K562 (cell line): ENCODE measurements around the gene HOATZ. TPM values are rescaled to one million over a fixed set of nuclear protein-coding genes. Genes with fewer than 3 reads are reported as not detected.
A peak's percentile ranks its signal among the peaks of the same experiment; 100 is the strongest.

Experiments
- ATAC-seq: fragments of 200-7000 bp; cut with Tn5 transposase; 3 replicates; pipeline ENCODE4 v1.9.1; 2020; ENCODE audit warnings: moderate library complexity
- BruUV-seq: library from RNA; stranded (reverse); fragments of 400-500 nt; replicated peaks from 2 replicates; lab custom pipeline; 2021; lab: Mats Ljungman, UMichigan
- CTCF ChIA-PET: fragments of 300-600 bp; formaldehyde crosslinking; extraction: SDS; loops from one replicate; lab custom pipeline; 2021; ENCODE audit warnings: low intra/inter-chr PET ratio; lab: Yijun Ruan, JAX
- POLR2A ChIA-PET: fragments of 300-600, 350-650 bp; sonication (Branson Sonifier 250); formaldehyde crosslinking; extraction: SDS; loops from one replicate; lab custom pipeline; 2021; ENCODE audit warnings: antibody characterized with exemption, inconsistent platforms; lab: Yijun Ruan, JAX
- DNase-seq, 4 experiments: peaks; one replicate each; pipeline versions ENCODE4 v3.0.0 to v3.0.0-alpha.2; 2011 to 2018; ENCODE audit warnings: low spot score in 3 of 4, mixed read lengths in 3 of 4; ENCODE audit errors: extremely low read depth in 1 of 4
- FAIRE-seq: peaks from 2 replicates; lab custom pipeline; 2011; peaks lifted over from hg19 to GRCh38; lab: Jason Lieb, UNC
- H2AFZ ChIP-seq: 2 replicates; pipeline ENCODE4 v1.6.0; 2011; ENCODE audit warnings: low read depth, low read length, control low read depth, inconsistent platforms
- H3K27ac ChIP-seq: fragments of 200-600 bp; 3 replicates; pipeline ENCODE4 v1.8.0; 2011; ENCODE audit warnings: low read depth, mild to moderate bottlenecking, control low read depth, inconsistent platforms, low read length, moderate library complexity, mixed read lengths; ENCODE audit errors: extremely low read depth
- H3K27me3 ChIP-seq, 2 experiments: fragments of 300-600 bp in 1 of 2; 2 replicates in 1 of 2; 3 replicates in 1 of 2; pipeline versions ENCODE4 v1.6.0 to v1.8.0; 2011; ENCODE audit warnings: inconsistent platforms in 2 of 2, low read length in 2 of 2, mild to moderate bottlenecking in 1 of 2, mixed read lengths in 1 of 2, moderate library complexity in 1 of 2; ENCODE audit not compliant: control insufficient read depth in 2 of 2, insufficient read depth in 2 of 2
- H3K36me3 ChIP-seq: fragments of 300-600 bp; 3 replicates; pipeline ENCODE4 v1.8.0; 2011; ENCODE audit warnings: mild to moderate bottlenecking, low read length, inconsistent platforms; ENCODE audit not compliant: control insufficient read depth, insufficient read depth
- H3K4me1 ChIP-seq, 2 experiments: fragments of 200-600 bp in 1 of 2; replicated peaks in 1 of 2; 2 replicates in 1 of 2; 3 replicates in 1 of 2; pipeline versions ENCODE4 v1.5.1 to v1.8.0; 2011; ENCODE audit warnings: inconsistent platforms in 2 of 2, low read length in 2 of 2, mild to moderate bottlenecking in 1 of 2, mixed read lengths in 1 of 2, moderate library complexity in 1 of 2; ENCODE audit not compliant: control insufficient read depth in 2 of 2, insufficient read depth in 2 of 2
- H3K4me2 ChIP-seq: 2 replicates; pipeline ENCODE4 v1.6.1; 2011; ENCODE audit warnings: low read length, control low read depth, inconsistent platforms, mixed read lengths; ENCODE audit not compliant: insufficient read depth
- H3K4me3 ChIP-seq: fragments of 200-600 bp; sonication (generic), shearing (Covaris generic); 2 replicates; pipeline ENCODE4 v1.5.1; 2016; ENCODE audit warnings: control low read depth, inconsistent platforms
- H3K79me2 ChIP-seq: fragments of 200-600 bp; 3 replicates; pipeline ENCODE4 v1.8.0; 2011; ENCODE audit warnings: low read length, inconsistent platforms; ENCODE audit not compliant: control insufficient read depth, insufficient read depth
- H3K9ac ChIP-seq, 2 experiments: 2 replicates each; pipeline versions ENCODE4 v1.6.0 to v1.6.1; 2011; ENCODE audit warnings: low read depth in 2 of 2, low read length in 2 of 2, control low read depth in 1 of 2, inconsistent platforms in 1 of 2, mild to moderate bottlenecking in 1 of 2, mixed read lengths in 1 of 2; ENCODE audit not compliant: insufficient read depth in 1 of 2
- H3K9me1 ChIP-seq: one replicate; pipeline ENCODE4 v1.6.0; 2011; ENCODE audit warnings: inconsistent platforms, mild to moderate bottlenecking, low read length, moderate library complexity; ENCODE audit not compliant: control insufficient read depth, insufficient read depth
- H3K9me3 ChIP-seq: replicated peaks from 2 replicates; pipeline ENCODE4 v1.5.1; 2011; ENCODE audit warnings: low read depth, low read length, inconsistent platforms; ENCODE audit not compliant: control insufficient read depth, insufficient read depth
- H4K20me1 ChIP-seq: replicated peaks from 2 replicates; pipeline ENCODE4 v1.6.1; 2011; ENCODE audit warnings: low read length, inconsistent platforms, mixed read lengths; ENCODE audit not compliant: control insufficient read depth, insufficient read depth
- BDP1 ChIP-seq: IDR thresholded peaks from 3 replicates; pipeline ENCODE4 v1.6.1; 2011; ENCODE audit not compliant: insufficient read length, insufficient read depth
- WGBS: fragments of 100-300 bp; shearing (Covaris generic); methylation state at CpG from one replicate; pipeline ENCODE4 v1.1.6; 2016; ENCODE audit warnings: low coverage, mixed read lengths; ENCODE audit not compliant: insufficient coverage; ENCODE audit errors: missing lambda C conversion rate; 5-methylcytosine and 5-hydroxymethylcytosine counted together
- in situ Hi-C: fragments of 300-500 bp; cut with MboI; formaldehyde crosslinking; loops from 4 replicates; pipeline ENCODE4 v1.15.0; 2018; ENCODE audit warnings: inconsistent platforms, mixed read lengths
- intact Hi-C: fragments of 100-400 bp; cut with micrococcal nuclease; formaldehyde crosslinking; loops from 2 replicates; pipeline ENCODE4 v1.14.2; 2022
- polyA plus RNA-seq, 8 experiments: library from polyadenylated mRNA; depleted of rRNA in 4 of 8; stranded (reverse) in 5 of 8; unstranded in 3 of 8; fragments of >200 nt; fragmentation: Nextera tagmentation in 2 of 8; fragmentation: Illumina TruSeq in 1 of 8; extraction: Ambion mirVana in 2 of 8; extraction: Trizol in 1 of 8; gene quantifications; 2 replicates each; pipeline versions ENCODE4 v1.2.1 to v1.2.3, GENCODE V29; 2011 to 2014; ENCODE audit warnings: inconsistent platforms in 1 of 8, missing spikeins in 1 of 8
- total RNA-seq, 7 experiments: library from RNA; depleted of rRNA in 6 of 7; stranded (reverse); fragments of >200 nt in 6 of 7; fragmentation: Illumina TruSeq in 2 of 7; extraction: Trizol in 2 of 7; gene quantifications; 2 replicates each; pipeline versions ENCODE4 v1.2.1 to v1.2.3, GENCODE V29; 2011 to 2021; ENCODE audit warnings: low replicate concordance in 1 of 7
- TF ChIP-seq, protein P1 (sequence below): sonication (generic); formaldehyde crosslinking; IDR thresholded peaks from 2 replicates; pipeline ENCODE4 v1.8.0; 2022; ENCODE audit warnings: mild to moderate bottlenecking, missing genetic modification reagents
- TF ChIP-seq, protein P2 (sequence below), 2 experiments: fragments of 450-650 bp in 1 of 2; sonication (generic) in 1 of 2; formaldehyde crosslinking in 1 of 2; IDR thresholded peaks; 2 replicates each; pipeline versions ENCODE4 v1.7.1 to v1.9.0; 2016 to 2022; ENCODE audit warnings: inconsistent platforms in 1 of 2, mild to moderate bottlenecking in 1 of 2, missing genetic modification reagents in 1 of 2
- TF ChIP-seq, protein P3 (sequence below): fragments of 250-450 bp; sonication (Bioruptor Pico); IDR thresholded peaks from 2 replicates; pipeline ENCODE4 v1.6.1; 2021; ENCODE audit warnings: mild to moderate bottlenecking

The HOATZ gene
- total and polyA plus RNA-seq, 9 of the 15 experiments (the other 6 are each of a cell fraction or from before 2014, with no cell fraction given), result not detected

DNA sequence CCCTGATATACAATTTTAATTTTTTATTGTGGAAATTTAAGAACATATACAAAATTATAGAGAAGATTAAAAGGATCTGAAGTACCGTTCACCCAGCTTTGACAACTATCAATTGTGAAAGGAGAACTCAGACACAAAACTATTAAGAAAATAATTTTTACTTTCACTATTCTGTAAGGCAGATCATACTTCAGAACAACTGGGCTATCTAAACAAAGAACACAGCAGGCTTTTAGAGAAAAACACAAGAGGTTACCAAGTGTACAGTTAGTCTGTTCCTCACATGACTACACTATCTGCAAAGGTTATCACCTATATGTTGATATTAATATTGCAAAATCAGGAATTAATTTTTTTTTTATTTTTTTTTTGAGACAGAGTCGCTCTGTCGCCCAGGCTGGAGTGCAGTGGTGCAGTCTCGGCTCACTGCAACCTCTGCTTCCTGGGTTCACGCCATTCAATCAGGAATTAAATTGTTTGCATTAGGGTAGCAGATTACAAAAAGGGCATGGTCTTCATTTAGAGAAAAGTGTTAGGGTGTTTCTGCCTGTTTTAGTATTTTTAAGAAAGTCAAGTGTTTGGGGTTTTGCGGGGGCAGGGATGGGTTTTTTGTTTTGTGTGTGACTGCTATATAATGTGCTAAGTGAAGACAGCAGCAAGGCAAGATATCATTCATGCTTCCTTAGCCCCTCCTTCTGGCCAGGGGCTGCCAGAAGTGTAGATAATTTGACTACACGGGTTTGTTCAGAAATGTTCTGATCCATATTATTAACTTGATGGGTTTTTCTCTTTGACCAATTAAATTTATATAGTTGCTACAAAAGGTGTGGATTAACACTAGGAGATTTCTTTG lies 60.0 kb downstream of the HOATZ start:
- Histone ChIP-seq H3K4me2 (no peak overlapping the region), H3K4me1 (peaks cover 0 to 5% of the 10 kb centered on the region in 2 experiments; a peak in 1 of 5 replicates), H3K27ac (no peak overlapping the region), H3K4me3 (no peak overlapping the region), H3K9me3 (no peaks in the 10 kb centered on the region), H3K27me3 (peaks cover 3 to 7% of the 10 kb centered on the region in 2 experiments; a peak in 3 of 5 replicates), H3K9me1 (no peaks in the 10 kb centered on the region), H2AFZ (peak overlapping the region; percentile 10), H3K36me3 (no peaks in the 10 kb centered on the region), H3K79me2 (no peaks in the 10 kb centered on the region), H3K9ac (no peak overlapping the region), H4K20me1 (no peaks in the 10 kb centered on the region)
- ChIA-PET CTCF (interaction anchor here (0.7 to 1.0 kb wide), 2 partner anchors 10 to 576 kb away, joined by 3 read pairs; no protein-coding TSS in a partner anchor), POLR2A (interaction anchor here (0.7 kb wide), 1 partner anchor 574 kb away, joined by 3 read pairs; no protein-coding TSS in a partner anchor)
- DNase-seq (peak in 1 of 4 experiments; percentile 37), ATAC-seq (peak; percentile 87), FAIRE-seq (no peak)
- no TSS peak for BruUV-seq
- intact Hi-C loops (loop anchor here (2.0 kb wide), 1 partner anchor 120 kb away; no protein-coding TSS in a partner anchor), in situ Hi-C loops (no loop called here)
- 18% methylated on average over 7 of the region's 7 CpGs for WGBS
- TF ChIP-seq, protein P1, sequence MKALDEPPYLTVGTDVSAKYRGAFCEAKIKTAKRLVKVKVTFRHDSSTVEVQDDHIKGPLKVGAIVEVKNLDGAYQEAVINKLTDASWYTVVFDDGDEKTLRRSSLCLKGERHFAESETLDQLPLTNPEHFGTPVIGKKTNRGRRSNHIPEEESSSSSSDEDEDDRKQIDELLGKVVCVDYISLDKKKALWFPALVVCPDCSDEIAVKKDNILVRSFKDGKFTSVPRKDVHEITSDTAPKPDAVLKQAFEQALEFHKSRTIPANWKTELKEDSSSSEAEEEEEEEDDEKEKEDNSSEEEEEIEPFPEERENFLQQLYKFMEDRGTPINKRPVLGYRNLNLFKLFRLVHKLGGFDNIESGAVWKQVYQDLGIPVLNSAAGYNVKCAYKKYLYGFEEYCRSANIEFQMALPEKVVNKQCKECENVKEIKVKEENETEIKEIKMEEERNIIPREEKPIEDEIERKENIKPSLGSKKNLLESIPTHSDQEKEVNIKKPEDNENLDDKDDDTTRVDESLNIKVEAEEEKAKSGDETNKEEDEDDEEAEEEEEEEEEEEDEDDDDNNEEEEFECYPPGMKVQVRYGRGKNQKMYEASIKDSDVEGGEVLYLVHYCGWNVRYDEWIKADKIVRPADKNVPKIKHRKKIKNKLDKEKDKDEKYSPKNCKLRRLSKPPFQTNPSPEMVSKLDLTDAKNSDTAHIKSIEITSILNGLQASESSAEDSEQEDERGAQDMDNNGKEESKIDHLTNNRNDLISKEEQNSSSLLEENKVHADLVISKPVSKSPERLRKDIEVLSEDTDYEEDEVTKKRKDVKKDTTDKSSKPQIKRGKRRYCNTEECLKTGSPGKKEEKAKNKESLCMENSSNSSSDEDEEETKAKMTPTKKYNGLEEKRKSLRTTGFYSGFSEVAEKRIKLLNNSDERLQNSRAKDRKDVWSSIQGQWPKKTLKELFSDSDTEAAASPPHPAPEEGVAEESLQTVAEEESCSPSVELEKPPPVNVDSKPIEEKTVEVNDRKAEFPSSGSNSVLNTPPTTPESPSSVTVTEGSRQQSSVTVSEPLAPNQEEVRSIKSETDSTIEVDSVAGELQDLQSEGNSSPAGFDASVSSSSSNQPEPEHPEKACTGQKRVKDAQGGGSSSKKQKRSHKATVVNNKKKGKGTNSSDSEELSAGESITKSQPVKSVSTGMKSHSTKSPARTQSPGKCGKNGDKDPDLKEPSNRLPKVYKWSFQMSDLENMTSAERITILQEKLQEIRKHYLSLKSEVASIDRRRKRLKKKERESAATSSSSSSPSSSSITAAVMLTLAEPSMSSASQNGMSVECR, result no peak
- TF ChIP-seq, protein P2, sequence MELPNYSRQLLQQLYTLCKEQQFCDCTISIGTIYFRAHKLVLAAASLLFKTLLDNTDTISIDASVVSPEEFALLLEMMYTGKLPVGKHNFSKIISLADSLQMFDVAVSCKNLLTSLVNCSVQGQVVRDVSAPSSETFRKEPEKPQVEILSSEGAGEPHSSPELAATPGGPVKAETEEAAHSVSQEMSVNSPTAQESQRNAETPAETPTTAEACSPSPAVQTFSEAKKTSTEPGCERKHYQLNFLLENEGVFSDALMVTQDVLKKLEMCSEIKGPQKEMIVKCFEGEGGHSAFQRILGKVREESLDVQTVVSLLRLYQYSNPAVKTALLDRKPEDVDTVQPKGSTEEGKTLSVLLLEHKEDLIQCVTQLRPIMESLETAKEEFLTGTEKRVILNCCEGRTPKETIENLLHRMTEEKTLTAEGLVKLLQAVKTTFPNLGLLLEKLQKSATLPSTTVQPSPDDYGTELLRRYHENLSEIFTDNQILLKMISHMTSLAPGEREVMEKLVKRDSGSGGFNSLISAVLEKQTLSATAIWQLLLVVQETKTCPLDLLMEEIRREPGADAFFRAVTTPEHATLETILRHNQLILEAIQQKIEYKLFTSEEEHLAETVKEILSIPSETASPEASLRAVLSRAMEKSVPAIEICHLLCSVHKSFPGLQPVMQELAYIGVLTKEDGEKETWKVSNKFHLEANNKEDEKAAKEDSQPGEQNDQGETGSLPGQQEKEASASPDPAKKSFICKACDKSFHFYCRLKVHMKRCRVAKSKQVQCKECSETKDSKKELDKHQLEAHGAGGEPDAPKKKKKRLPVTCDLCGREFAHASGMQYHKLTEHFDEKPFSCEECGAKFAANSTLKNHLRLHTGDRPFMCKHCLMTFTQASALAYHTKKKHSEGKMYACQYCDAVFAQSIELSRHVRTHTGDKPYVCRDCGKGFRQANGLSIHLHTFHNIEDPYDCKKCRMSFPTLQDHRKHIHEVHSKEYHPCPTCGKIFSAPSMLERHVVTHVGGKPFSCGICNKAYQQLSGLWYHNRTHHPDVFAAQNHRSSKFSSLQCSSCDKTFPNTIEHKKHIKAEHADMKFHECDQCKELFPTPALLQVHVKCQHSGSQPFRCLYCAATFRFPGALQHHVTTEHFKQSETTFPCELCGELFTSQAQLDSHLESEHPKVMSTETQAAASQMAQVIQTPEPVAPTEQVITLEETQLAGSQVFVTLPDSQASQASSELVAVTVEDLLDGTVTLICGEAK (IDR thresholded peaks at IDR 0.05), result 0 out of 2 replicates have a peak, but pooled peaks have one; percentile 18
- TF ChIP-seq, protein P2 (CRISPR knock-in tag; IDR thresholded peaks at IDR 0.05), result no peak
- no peak for TF ChIP-seq BDP1
- TF ChIP-seq, protein P3, sequence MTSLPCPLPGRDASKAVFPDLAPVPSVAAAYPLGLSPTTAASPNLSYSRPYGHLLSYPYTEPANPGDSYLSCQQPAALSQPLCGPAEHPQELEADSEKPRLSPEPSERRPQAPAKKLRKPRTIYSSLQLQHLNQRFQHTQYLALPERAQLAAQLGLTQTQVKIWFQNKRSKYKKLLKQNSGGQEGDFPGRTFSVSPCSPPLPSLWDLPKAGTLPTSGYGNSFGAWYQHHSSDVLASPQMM (CRISPR knock-in tag), result no peak
